H7 (cell line): ENCODE results near the gene EDEM1. TPM values are rescaled to one million over a fixed set of nuclear protein-coding genes. Genes with fewer than 3 reads are reported as not detected.

Experiments used
- total RNA-seq: library from RNA; depleted of rRNA; stranded (reverse); fragments of >200 nt; shearing (Covaris generic); gene quantifications from 2 replicates; pipeline ENCODE4 v1.2.3, GENCODE V29; 2014; rRNA removed

EDEM1 gene
- total RNA-seq, 1 experiment from 2014 or later, result 13.2 TPM

Other genes with a start within 250 kb of the EDEM1 start
- gene BHLHE40, start 208.3 kb upstream of the EDEM1 start, total RNA-seq, result 6.7 and 7.4 TPM in 2 replicates
- gene ARL8B, start 65.4 kb upstream of the EDEM1 start, total RNA-seq, result 30.7 and 39.6 TPM in 2 replicates